SK-N-SH treated with all-trans-retinoic acid at 6 μM for 48 hours (cell line): ENCODE measurements around the gene DDOST.

Experiments
- PPARA ChIP-seq: fragments of 250-450 bp; sonication (Bioruptor Pico); IDR thresholded peaks from 2 replicates; pipeline ENCODE4 v1.5.0; 2020; ENCODE audit warnings: mild to moderate bottlenecking, borderline replicate concordance
- TF ChIP-seq, protein P1 (sequence below): fragments of 250-450 bp; sonication (Bioruptor Pico); IDR thresholded peaks from 2 replicates; pipeline ENCODE4 v1.5.1; 2020; ENCODE audit warnings: low read depth, mild to moderate bottlenecking, moderate library complexity

DNA sequence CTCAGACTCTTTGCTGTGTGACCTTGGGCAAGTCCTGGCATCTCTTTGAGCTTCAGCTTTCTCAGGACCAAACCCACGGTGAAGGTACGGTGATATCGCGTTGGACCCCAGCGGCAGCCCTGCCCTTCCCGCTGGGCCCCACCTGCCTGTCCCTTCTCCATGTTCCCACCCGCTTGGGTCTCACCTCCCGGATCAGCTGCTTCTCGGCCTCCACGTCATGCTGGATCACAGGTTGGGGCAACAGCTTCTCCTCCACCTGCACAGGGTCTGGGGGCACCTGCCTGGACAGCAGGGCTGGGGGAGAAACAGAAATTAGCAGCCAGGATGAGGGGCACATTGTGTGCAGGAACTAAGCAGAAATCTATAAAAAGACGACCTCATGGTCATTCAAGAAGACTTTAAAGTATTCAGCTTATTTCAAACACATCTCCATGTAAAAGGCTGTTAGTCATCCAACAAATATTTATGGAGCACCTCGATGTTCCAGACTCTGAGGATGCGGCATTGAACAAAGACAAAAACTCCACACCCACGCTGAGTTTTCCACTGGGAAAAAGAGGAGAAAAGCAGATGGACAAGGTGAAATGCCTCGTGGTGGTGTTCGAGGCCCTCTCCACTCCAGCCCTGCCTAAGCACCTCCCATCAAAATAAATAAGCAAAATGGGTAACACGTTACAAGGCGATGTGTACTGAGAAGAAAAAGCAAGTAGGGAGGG is 37.2 kb upstream of the DDOST start:
- TF ChIP-seq PPARA (CRISPR knock-in tag), result no peak
- TF ChIP-seq, protein P1, sequence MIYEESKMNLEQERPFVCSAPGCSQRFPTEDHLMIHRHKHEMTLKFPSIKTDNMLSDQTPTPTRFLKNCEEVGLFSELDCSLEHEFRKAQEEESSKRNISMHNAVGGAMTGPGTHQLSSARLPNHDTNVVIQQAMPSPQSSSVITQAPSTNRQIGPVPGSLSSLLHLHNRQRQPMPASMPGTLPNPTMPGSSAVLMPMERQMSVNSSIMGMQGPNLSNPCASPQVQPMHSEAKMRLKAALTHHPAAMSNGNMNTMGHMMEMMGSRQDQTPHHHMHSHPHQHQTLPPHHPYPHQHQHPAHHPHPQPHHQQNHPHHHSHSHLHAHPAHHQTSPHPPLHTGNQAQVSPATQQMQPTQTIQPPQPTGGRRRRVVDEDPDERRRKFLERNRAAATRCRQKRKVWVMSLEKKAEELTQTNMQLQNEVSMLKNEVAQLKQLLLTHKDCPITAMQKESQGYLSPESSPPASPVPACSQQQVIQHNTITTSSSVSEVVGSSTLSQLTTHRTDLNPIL (CRISPR knock-in tag), result no peak
